HG02798 (cell line): ENCODE measurements around the gene ARCN1.

Source experiments
- ATAC-seq: cut with Tn5 transposase; IDR thresholded peaks from one replicate; pipeline ENCODE4 v1.9.1; 2021; ENCODE audit warnings: mild to moderate bottlenecking; ENCODE audit not compliant: unreplicated experiment, poor library complexity

Gene ARCN1

DNA sequence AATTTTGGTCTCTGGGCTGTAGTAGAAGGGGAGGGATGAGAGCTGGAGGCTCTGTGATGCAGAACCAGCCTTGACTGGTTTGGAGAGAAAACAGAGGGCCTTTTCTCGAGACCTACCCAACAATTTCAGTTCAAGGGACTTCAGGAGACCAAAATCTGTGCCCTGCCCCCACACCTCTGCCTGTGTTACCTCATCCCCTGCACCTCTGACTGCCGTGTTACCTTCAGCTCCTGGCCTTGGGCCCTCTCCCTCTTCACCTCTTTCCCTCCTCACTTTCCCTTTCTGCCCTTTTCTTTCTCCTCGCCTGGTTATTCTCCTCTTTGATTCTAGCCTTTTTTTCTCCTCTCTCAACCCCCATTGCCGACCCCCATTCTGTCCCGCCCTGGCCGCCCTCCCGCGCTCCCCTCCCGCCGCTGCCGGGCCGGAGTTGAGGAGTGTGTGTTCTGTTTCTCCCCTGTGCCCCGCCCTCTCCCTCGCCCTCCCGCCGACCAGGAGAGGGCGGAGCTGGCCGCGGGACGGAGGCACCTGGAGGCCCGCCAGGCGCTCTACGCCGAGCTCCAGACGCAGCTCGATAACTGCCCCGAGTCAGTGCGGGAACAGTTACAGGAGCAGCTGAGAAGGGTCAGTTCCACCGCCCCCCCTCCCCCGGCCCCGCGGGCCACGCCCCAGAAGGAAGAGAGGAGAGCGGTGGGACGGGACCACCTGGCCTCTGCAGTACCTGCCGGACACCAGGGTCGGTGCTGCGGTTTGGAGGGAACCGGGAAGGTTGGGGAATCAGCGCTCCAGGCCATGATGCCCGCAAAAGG, 62.4 kb downstream of the ARCN1 start:
- ATAC-seq, result no peak

DNA sequence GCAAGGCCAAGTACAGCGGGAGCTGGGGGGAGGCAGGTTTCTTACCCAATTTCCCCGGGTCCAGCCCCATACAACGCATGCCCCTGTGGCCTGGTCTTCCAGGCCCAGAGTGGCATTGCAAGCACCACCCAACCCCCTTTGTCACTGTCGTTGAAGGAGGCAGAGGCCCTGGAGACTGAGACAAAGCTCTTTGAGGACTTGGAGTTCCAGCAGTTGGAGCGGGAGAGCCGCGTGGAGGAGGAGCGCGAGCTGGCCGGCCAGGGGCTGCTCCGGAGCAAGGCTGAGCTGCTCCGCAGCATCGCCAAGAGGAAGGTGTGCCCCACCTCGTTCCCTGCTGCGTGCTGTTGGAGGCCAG, 63.0 kb downstream of the ARCN1 start:
- ATAC-seq, result no peak

DNA sequence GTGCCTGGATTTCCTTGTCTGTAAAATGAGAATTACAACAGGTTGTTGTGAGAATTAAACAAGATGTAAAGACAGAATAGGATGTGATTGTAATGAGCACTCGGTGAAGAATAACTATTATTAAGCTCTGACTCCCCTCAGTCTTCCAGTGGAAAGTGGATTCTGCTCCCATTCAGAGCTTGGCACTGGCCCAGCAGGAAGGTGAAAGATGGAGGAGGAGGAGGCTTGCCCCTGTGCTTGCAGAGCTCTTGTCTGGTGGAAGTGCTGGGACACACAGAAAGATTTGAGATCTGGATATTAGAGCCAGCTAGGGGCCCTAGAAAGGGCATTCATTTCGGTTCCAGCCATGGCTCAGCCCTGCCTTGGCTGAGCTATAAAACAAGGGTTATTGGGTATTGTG, 63.4 kb downstream of the ARCN1 start:
- no peak for ATAC-seq

DNA sequence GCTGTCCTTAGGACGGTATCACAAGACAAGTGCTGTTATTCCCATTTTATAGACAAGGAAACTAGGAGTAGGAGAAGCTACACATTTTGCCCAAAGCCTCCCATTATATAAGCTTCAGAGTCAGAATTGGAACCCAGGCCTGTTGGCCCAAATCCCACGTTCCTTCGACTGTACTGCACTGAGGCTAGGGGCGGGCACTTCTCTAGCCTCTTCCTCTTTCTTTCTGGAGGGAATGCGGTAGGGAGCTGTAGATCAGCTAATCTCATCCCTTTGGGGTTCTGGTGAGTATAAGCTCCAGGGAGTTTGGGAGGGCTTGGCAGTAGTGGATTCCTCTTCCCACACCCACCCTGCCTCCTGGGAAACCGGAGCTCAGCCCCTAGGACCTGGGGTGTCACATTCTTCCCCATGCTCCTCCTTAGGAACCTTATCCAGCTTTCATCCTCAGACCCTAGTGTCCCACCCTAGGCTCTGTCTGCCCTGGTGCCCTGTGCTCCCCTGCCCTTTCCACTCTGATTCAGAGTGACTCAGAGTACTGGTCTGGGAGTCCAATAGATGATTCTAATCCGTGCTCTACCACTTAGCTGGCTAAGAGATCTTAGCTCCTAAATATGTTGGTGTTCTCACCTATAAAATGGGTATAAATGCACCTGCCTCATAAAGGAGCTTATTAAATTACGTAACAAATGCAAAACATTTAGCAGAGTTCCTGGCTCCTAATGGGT, 64.5 kb downstream of the ARCN1 start:
- no peak for ATAC-seq

DNA sequence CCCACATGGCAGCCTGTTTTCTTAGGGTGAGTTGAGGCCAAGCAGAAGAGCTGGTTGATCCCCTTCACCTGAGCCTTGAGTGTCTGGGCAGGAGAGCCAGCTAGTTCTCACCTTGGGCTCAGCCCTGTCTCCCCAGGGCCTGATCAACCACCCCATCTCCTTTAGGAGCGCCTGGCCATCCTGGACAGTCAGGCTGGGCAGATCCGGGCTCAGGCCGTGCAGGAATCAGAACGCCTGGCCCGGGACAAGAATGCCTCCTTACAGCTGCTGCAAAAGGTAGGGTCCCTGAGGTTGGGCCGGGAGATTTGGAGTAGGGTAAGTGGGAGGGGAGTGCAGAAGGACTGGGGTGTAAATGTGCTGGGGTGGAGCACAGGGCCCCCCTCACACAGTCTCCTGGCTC, 66.5 kb downstream of the ARCN1 start:
- no peak for ATAC-seq

DNA sequence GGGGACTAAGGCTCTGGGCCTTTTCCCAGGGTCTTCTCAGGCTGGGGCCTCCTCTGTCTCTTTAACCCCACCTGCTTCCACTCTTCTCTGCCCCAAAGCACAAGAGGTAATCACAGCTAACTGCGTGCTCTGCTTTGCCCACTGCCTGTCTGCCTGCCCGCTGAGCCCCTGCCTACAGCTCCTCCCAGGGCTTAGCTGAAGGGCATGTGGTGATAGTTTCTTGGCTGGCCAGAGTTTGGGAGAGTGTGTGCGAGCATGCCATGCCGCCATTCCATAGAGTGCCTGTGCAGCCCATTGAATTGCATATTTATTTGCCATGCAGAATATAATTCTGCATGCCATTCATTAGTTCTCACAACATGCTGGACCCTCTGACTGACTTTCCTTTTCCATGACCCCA, 67.7 kb downstream of the ARCN1 start:
- ATAC-seq, result no peak

DNA sequence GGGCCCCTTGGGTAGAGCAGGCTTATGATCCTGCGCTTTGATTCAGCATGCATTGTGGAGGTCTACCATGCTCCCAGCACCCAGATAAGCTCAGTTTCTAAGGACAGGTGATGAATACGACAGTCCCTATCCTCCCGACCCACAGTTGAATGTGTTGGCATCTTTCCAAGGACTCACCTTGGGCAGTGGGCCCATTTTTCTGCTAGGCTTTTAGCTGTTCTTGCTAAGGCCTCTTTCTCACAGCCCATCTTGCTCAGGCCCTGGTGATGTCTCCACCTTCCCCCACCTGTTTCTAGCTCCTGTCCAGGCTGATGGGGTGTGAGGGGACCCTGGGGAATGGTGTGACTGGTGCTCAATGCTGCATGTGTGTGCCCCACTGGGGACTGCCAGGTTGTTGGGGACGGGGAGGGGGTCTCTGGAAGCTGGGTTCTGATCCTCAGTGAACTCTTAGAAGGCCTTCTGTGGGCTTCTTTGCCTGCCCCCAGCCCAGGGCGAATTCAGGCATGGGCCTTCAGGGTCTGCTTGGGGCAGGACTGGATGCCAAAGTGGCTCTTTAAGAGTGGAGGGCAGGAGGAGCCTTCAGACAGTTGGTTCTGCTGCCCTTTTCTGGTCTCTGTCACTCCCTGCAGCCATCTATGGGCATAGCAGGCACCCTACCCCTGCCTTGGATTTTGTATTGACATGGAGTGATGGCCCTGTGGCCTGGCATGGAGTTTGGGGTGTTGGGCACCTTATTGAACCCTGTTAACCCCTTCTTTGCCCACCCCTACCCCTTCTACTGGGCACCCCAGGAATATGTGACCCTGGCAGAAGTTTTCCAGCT, 68.3 kb downstream of the ARCN1 start:
- no peak for ATAC-seq

DNA sequence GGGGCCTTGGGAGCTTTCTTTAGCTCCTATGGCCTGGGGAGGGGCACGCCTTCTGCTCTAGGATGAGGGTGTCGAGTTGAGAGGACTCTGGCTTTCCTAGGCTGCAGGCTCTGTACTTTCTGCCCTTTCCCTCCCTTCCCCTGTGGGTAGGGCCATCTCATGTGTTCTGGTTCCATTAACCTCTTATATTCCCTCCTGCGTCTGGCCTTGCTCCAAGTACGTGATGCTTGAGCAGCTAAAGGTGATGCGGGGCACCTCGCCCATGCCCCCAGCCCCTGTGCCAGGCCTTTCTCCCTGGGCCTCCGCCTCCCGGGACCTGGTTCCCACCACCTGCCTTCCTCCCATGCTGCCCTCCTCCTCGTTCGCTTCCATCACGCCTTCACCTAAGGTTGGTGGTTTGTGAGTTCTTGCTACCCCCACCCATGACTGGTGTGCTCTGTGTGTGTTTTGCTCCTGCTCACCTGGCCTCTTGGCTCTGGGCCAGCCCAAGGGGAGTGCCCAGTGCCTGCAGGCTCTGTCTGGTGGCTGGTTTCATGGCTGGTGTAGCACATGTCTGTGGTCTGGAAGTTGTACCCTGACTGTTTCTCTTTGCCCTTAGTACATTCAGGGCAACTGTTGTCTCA, 69.3 kb downstream of the ARCN1 start:
- ATAC-seq, result no peak

DNA sequence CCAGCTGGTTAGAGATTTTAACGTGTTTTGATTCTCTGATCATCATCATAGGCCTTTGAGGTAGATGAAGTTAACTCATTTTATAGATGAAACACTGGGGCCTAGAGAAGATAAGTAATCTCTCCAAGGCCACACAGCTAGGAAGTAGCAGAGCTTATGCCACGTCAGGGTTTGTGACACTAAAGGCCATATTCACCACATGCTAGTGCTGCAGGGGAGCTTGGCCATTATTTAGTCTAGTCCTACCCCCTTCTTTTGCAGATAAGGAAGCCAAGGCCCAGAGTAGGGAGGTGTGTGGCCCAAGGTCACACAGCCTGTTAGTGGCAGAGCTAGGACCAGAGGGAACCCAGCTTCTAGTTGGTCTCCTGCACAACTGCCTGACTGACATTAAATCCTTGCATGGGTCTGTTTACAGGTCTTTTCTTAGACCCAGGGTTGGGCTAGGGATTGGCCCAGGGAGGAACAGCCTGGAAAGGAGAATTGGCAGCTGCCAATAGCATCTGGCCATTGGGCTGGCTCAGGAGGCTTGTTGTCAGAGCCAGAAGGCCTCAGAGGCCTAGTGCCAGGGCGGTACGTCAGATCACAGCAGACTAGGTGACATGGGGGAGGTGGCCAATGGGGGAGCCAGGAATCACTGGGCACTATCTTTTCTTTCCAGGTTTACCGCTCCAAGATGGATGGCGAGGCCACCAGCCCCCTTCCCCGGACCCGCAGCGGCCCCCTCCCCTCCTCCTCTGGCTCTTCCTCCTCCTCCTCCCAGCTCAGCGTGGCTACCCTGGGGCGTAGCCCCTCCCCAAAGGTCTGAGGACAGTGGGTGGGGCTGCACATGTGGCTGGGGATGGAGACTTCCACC, 71.2 kb downstream of the ARCN1 start:
- ATAC-seq, result no peak

DNA sequence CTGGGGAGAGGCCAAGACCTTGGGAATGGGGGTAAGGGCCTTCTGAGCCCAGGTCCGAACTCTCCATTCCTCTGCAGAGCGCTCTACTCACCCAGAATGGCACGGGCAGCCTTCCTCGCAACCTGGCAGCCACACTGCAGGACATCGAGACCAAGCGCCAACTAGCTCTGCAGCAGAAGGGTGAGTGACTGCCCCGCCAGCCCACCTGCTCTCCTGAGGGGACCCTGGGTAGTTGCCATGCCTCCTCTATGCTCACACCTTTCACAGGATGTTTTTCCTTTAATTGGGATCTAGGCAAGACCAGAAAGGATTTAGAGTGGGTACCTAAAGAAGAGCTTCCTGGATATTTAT, 71.8 kb downstream of the ARCN1 start:
- ATAC-seq, result no peak

DNA sequence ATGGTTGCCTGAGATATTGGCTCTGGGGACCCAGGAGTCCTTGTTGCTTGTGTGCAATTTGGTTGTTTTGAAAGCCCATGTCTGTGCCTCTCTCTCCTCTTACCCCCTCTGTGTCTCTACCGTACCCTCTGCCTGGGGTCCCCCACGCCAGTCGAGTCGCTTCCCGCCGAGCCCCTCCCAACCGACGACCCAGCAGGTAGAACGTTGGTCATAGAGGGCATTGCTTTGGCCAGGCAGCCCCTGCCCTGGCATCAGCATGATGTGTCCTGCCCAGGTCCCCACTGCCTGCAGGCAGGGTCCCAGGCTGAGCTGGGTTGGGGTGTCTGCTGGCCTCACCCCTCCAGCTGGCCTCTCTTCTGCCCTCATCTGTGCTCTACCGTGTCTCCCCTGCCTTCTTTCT, 72.3 kb downstream of the ARCN1 start:
- no peak for ATAC-seq

DNA sequence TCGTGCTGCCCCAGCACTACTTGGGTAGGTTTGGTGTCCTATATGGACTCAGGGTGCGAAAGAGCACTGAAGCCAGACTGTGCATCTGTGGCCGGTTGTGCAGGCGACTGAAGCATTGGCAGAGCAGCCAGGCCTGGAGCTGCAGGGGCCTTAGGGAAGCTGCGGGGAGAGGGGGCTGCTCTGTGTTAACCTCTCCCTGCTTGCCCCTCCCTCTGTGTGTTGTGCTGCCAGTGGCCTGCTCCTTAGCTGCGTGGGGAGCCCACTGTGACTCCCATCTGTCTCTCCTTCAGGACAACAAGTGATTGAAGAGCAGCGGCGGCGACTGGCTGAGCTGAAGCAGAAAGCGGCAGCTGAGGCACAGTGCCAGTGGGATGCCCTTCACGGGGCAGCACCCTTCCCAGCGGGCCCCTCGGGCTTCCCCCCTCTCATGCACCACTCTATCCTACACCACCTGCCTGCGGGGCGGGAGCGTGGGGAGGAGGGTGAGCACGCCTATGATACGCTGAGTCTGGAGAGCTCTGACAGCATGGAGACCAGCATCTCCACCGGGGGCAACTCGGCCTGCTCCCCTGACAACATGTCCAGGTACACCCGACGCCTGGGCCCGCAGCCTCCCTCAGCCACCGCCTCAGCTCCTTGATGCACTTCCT, 73.0 kb downstream of the ARCN1 start:
- ATAC-seq, result no peak

DNA sequence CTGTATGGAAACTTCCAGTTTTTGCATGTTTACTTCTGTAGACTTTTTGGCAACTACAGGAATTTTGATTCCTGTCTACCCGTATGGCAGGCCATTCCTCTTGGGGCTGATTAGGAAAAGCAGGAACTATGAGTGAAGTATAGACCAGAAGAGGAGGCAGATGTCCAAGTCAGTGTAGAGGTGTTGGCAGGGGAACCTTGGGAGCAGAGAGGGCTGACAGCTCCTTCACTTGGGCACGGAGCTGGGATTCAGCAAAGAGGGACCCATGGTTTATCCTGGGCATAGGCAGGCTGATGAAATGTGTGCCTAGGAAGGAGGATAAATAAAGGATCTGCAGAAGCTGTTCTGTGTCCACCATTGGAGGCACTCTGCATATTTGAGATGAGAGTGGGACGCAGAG, 74.2 kb downstream of the ARCN1 start:
- ATAC-seq, result no peak

DNA sequence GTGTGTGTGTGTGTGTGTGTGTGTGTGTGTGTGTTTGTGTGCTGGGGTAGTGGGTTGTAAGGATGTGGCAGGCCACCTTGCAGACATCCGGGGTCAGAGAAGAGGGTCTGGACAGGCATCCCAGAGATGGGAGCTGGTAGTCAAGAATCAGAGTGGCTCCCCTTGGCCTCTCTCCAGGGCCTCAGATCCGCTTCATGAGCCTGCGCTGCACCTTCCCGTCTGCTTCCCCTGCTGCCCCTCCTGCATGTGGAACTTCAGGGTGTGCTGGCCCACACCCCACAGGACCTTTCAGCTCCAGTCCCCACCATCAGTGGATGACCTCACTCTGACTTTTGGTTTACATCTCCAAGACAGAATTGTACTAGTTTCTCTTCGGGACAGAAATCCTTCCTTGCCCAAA, 76.1 kb downstream of the ARCN1 start:
- no peak for ATAC-seq

DNA sequence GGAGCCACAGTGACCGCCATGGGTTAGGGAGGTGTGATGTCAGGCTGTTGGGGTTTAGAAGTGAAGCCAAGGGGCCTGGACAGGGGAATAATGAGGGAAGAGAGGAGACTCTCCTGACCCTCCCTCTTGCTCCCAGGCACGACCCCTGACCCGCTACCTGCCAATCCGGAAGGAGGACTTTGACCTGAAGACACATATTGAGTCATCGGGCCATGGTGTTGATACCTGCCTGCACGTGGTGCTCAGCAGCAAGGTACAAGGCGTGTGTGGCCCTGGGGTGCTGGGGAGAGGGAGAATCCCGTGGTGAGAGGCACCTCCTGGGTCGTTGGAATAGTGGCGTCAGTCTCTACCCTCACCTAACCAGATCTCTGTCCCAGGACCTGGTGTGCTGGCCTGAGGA, 77.7 kb downstream of the ARCN1 start:
- ATAC-seq, result no peak

DNA sequence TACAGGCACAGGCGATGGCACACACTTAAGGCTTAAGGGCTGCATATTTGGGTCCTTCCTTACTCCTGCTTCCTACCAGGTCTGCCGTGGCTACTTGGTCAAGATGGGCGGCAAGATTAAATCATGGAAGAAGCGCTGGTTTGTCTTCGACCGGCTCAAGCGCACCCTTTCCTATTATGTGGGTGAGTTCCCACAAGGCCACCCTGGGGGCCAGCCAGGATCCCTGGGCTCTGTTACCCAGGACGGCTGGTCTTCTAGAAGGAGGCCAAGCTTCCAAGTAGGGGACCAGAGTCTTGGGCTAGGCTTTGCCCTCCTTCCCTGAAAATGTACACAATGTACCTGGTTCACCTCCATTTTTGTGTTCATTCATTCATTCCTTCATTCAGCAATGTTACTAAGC, 78.2 kb downstream of the ARCN1 start:
- no peak for ATAC-seq

DNA sequence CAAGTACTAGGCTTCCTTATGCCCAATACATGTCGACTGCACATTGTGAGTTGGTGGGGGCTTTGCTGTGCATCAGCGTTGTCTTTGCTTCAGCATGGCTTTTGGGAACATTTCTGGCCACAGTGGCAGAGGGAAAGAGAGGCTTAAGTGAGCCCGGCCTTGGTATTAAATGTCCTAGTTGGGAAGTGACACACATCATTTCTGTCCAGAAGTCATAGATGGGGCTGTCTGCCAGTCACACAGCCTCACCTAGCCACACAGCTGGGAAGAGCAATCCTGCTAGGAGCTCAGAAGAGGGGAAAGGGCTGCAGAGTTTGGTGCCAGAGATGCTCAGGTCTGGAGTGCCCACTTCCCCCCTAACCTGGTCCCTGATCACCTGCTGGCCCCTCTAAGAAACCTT, 79.6 kb downstream of the ARCN1 start:
- no peak for ATAC-seq
